ENCODE results near the gene ENTPD3.

Gene ENTPD3

GRCh38 chr3:40387001-40387894 lies at the start of gene ENTPD3:
TSS of gene ENTPD3 (plus strand) at chr3:40387184. CDS start at chr3:40388058, 874 bp downstream.
- DNase-seq: peak; percentile 72

DNA sequence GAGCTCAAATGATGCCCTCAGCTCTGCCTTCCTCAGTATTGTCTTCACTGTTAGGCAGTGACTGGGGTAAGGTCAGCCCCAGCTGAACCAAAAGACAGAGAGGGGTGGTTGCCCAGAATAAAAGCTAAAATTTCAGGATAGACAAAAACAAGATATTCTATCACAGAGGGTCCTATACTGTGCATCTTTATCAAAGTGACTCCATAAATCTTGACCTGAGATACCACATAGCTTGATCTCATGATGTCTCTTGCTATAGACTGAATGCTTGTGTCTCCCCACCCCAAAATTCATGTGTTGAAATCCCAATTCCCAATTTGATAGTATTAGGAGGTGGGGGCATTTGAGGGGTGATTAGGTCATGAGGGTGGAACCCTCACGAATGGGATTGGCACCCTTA lies 47.1 kb upstream of the ENTPD3 start:
- no peak for DNase-seq

- DNase-seq: no peak
Measured at GRCh38 chr3:40340541-40341170, 46.3 kb upstream of the ENTPD3 start.

DNA sequence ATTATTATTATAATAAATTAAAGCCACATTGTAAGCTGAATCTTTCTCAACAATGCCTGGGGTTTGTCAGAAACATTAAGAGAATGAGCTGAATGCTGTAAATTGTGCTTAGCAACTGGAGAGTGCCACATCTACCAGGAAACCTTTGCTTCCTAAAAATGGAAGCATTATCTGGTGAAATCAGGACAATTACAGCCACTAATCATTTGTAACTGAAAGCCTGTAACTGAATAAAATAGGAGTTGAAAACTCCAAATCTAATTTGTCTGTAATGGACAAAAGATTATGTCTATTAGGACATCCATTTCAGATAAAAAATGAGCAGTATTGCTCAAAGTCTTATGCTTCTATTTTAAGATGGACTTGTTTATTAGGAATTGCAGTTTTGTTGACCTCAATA lies 45.3 kb upstream of the ENTPD3 start:
- no peak for DNase-seq

DNA sequence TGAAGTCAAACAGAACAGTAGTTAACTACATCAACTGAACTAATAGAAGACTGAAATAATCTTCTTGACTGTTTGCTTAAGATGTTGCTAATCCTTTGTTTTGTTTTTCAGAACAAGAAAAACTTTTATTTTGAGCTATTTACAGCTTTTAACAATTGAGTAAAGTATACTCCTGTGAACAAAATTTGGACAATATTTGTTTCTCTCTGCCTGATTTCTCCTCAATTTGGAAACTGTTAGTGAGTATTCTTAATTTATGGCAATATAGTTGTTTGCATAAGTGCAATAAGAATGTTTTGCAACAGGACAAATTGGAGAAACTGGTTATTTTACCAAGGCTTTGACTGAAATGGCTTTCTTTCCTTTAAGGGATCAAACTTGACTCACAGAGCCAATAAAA lies 36.5 kb upstream of the ENTPD3 start:
- DNase-seq: no peak

DNA sequence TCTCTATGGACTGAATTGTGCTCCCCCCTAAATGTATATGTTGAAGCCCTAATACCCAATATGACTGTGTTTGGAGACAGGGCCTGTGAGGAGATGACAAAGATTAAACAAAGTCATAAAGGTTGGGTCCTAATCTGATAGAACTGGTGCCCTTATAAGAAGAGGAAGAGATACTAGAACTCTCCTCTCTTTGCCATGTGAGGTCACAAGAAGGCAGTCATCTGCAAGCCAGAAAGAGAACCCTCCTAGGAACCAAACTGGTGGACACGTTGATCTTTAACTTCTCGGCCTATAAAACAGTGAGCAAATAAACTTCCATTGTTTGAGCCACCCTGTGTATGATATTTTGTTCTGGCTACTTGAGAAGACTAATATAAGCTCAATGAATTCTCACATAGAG lies 31.6 kb upstream of the ENTPD3 start:
- no peak for DNase-seq

- DNase-seq: no peak
Measured at GRCh38 chr3:40358454-40358853, 28.5 kb upstream of the ENTPD3 start.

GRCh38 chr3:40363674-40364073 lies 23.3 kb upstream of the ENTPD3 start:
- DNase-seq: no peak

- DNase-seq: no peak
Measured at GRCh38 chr3:40366203-40367162, 20.5 kb upstream of the ENTPD3 start.

DNA sequence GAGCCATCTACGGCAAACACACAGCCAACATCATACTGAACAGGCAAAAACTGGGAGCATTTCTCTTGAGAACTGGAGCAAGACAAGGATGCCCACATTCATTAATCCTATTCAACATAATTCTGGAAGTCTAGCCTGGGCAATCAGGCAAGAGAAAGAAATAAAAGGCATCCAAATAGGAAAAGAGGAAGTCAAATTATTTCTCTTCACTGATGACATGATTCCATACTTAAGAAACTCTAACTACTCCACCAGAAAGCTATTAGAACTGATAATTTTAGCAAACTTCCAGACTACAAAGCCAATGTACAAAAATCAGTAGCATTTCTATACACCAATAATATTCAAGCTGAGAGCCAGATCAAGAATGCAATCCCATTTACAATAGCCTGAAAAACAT lies 17.3 kb upstream of the ENTPD3 start:
- DNase-seq: no peak

- DNase-seq: no peak
Measured at GRCh38 chr3:40377822-40378221, 9.2 kb upstream of the ENTPD3 start.

- no peak for DNase-seq
Measured at GRCh38 chr3:40379674-40380306, 7.2 kb upstream of the ENTPD3 start.

DNA sequence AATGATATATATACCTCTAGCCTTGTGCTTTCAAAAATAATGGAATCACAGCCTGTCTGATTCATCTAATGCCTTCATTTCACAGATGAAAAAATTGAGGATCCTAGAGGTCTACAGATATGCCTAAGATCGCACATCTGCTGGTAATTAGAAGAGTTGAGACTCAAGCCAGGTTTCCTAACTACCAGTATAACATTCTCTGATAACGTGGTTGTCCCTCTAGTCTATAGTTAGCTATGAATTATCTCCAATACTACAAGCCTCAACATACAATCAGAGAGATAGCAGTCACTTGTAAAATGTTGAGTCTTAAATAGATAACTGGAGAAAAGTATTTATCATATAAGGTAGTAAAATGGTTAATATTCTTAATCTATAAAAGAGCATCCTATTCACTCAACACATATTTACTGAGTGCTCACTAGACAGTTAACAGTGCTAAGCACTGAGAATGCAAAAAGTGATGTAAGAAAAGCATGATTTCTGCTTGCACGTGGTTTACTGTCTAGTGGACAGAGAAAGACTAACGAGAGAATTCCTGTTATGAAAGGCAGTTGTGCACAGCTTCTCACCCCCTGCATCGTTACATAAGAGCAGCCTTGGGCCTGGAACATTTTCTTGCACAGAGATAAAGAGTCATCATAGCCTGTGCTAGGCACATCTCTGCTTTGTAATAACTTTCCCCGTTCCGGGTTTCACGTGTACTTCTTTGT lies 4.9 kb upstream of the ENTPD3 start:
- DNase-seq: no peak

GRCh38 chr3:40382617-40382979 lies 4.4 kb upstream of the ENTPD3 start:
- DNase-seq: no peak

GRCh38 chr3:40386213-40386612 lies 771 bp upstream of the ENTPD3 start:
- no peak for DNase-seq

DNA sequence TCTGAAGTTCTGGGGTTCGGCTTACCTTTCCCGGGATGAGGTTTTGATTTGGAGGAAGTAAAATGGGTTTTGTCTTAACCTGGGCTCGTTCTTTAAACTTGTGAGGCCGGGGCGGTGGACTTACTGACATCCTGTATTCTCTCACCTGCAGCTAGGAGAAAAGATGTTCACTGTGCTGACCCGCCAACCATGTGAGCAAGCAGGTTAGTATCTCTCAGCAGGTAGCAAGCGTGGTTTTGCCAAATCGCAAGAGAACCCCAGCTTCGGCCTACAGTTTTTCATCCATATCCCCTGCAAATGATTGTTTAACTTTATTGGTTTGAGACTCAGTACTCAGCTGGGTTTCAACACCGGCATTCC lies 891 bp downstream of the ENTPD3 start:
- DNase-seq: no peak

GRCh38 chr3:40396406-40396805 lies 9.4 kb downstream of the ENTPD3 start:
- no peak for DNase-seq

DNA sequence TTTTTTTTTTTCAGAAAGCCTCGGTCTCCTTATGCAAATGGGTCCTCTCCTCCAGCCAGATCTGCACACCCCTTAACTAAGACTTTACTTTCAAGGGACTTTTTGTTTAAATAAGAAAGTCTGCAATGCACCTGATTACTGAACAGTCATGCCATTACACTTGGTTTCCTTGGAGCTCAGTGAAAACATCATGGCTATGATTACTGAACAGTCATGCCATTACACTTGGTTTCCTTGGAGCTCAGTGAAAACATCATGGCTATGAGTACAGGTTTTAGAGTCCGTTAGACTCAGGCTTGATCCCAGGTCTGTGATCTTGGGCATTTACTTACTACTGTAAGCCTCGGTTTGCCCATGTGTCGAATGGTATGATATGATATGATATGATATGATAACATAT lies 10.1 kb downstream of the ENTPD3 start:
- DNase-seq: no peak

GRCh38 chr3:40397912-40398311 lies 10.9 kb downstream of the ENTPD3 start:
- DNase-seq: no peak

DNA sequence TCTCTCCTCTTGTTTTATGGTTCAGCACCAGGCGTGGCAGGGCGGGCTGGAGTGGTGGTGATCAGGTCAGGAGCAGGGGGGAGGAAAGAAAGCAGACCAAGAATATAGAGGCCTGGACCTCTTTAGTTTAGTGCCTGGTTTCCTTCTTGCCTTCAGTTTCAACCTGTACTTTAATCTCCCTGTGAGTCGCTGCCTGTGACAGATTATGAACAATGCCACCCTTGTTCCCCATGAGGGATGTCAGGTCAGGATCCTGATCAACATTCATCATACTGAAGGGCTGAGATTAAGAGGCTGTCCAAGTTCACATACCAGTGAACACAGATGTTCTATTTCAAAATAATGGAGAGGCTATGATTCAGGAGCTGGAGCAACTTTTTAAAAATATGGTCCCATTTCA lies 11.4 kb downstream of the ENTPD3 start:
- DNase-seq: no peak

DNA sequence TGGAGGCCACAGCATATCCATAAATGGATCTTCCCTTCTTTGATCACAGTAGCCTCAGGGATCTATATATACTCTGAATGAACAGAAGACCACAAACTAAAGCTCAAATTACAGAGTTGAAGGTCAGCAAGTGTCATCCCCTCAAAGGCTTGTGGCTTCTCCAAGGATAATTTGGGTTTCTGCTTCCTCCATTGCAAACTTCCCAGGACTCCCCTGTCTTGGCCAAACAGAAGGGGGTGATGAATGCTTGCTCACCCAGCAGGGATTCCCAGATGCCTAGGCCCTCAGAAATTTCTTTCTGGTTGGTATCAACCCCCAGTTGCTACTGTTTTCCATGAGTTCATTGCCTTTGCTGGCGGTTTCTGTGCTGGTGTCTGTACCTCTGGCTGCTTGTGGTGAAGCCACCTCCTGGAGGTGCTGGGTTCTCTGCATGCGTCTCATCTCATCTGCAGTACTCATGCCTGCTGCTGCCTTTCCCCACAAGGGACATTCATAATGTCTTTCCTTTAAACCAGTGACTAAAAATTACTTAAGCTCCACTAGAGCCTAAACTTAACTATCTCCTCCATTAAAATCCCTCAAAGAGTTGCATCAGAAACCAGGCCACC lies 17.7 kb downstream of the ENTPD3 start:
- no peak for DNase-seq

DNA sequence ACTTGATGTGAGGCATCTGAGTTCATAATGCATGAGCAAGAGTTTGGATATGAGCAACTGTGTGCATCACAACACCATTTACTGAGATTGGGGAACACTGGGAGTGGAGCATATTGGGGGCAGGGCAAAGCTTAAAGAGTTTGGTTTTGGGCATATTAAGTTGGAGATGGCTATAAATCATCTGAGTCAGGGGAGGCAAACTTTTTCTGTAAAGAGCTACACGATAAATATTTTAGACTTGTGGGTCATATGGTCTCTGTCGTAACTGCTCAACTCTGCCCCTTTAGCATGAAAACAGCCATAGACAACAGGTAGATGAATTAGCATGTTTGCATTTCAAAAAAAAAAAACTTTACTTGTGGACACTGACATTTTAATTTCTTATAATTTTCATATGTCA lies 20.0 kb downstream of the ENTPD3 start:
- DNase-seq: no peak

Data from activated CD8-positive, alpha-beta memory T cell treated with anti-CD3 and anti-CD28 coated beads, Interleukin-2, amount 50 U/mL, for 48 hours (primary cell).